ENCODE data around the gene ZNF521.

The ZNF521 gene

DNA sequence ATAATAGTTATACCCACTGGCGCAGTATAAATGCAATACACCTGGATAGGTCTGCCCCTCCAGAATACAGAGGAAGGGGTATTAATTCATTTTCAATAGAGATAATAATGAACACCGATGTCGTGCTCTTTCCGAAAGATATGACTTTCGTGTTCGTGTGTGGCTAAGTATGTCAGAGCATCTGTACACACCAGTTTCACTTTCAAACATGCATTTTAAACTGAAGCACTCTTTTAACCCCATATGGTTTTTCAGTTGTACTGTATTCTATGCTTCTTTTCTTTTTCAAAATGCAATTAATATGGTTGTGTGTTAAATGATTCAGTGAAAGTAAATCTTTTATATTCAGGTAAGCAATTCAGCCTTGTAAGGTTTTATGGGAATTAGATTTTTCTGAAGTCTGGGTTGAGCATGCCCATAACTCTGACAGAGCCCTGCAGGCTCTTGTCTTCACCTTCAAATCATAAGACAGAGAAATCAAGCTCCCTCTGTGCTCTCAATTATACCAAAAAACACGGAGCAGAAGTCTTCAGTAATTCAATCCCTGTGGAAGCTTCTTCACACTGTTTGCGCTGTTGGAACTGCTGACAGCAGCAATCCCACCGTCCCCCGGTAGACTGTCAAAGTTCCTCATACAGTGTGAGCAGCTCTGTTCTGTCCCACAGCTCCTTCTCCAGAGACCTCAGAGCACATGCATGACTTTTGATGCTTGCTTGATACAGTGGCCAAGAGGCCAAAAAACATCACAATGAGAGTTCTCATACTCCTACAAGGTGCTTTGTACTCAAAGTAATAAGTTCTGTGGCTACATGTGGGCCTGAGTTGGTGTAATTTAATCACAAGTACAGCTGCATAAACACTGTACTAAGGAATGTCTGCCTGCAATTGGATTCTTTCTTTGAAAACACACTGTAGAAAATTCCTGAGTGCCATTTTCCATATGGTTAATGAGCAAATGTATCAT, 186.8 kb downstream of the ZNF521 start:
- H3K4me3 ChIP-seq (ENCODE audit: insufficient read depth, low read length, poor library complexity, severe bottlenecking): no peak overlapping the region
- H3K9me2 ChIP-seq (replicated peaks; ENCODE audit: insufficient read depth, low read length): no peaks in the 10 kb centered on the region
- TF ChIP-seq EZH2phosphoT487 (conservative IDR thresholded peaks at IDR 0.05; ENCODE audit: low read length): no peak
- TF ChIP-seq, protein P1, sequence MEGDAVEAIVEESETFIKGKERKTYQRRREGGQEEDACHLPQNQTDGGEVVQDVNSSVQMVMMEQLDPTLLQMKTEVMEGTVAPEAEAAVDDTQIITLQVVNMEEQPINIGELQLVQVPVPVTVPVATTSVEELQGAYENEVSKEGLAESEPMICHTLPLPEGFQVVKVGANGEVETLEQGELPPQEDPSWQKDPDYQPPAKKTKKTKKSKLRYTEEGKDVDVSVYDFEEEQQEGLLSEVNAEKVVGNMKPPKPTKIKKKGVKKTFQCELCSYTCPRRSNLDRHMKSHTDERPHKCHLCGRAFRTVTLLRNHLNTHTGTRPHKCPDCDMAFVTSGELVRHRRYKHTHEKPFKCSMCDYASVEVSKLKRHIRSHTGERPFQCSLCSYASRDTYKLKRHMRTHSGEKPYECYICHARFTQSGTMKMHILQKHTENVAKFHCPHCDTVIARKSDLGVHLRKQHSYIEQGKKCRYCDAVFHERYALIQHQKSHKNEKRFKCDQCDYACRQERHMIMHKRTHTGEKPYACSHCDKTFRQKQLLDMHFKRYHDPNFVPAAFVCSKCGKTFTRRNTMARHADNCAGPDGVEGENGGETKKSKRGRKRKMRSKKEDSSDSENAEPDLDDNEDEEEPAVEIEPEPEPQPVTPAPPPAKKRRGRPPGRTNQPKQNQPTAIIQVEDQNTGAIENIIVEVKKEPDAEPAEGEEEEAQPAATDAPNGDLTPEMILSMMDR (IDR thresholded peaks at IDR 0.05; ENCODE audit: insufficient read depth, low read length, poor library complexity, severe bottlenecking): no peak
- H3K27ac ChIP-seq (ENCODE audit: low read depth, low read length): no peak overlapping the region
- no peaks in the 10 kb centered on the region for H3K9me3 ChIP-seq (ENCODE audit: insufficient read depth, low read length)
- no peaks in the 10 kb centered on the region for H3F3A ChIP-seq (ENCODE audit: insufficient read depth)
- H4K20me1 ChIP-seq (ENCODE audit: low read depth, low read length): no peaks in the 10 kb centered on the region
- no peak overlapping the region for H3K4me2 ChIP-seq (ENCODE audit: low read depth, low read length, poor library complexity, severe bottlenecking)
- no peaks in the 10 kb centered on the region for H3K27me3 ChIP-seq (ENCODE audit: low read length)
- no peaks in the 10 kb centered on the region for H3K36me3 ChIP-seq (ENCODE audit: low read length)
- H2AFZ ChIP-seq (ENCODE audit: low read depth, low read length, severe bottlenecking): no peak overlapping the region
- H3K9ac ChIP-seq (ENCODE audit: low read length): no peak overlapping the region
- H3K79me2 ChIP-seq (ENCODE audit: insufficient read depth, low read length): no peaks in the 10 kb centered on the region

DNA sequence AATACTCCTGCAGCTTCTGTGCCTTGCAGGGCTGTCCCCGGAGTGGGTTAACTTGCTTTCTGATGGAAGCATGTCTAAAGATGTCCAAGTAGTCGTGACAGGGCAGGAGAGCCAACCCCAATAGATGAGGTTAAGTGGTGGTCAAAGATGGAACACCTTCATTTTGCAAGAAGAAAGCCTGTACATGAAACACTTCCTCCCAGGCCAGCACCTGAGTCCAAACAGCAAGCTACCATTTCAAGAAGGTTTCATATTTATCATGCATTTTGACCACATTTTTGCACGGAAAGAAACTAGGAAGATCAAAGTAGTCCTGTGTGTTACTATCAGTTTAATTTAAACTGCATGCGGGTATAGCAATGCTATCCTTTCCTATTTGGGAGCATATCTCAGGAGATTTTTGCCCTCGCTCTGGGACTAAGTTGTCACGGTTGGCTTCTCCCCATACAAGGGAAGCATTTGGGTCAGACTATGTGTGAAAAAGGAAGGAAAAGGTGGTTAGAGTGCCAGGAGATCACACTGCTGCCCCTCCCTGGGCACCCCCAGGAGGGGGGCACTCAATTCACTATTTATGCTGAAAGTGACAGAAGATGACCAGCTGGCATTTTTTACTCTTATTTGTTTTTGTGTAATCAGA, 187.6 kb downstream of the ZNF521 start:
- Histone ChIP-seq H3K9me3 (ENCODE audit: insufficient read depth, low read length) (no peaks in the 10 kb centered on the region), H3K9me2 (replicated peaks; ENCODE audit: insufficient read depth, low read length) (no peaks in the 10 kb centered on the region), H3F3A (ENCODE audit: insufficient read depth) (no peaks in the 10 kb centered on the region), H3K4me2 (ENCODE audit: low read depth, low read length, poor library complexity, severe bottlenecking) (no peak overlapping the region), H2AFZ (ENCODE audit: low read depth, low read length, severe bottlenecking) (no peak overlapping the region), H3K9ac (ENCODE audit: low read length) (no peak overlapping the region), H3K36me3 (ENCODE audit: low read length) (no peaks in the 10 kb centered on the region), H3K4me3 (ENCODE audit: insufficient read depth, low read length, poor library complexity, severe bottlenecking) (no peak overlapping the region), H3K27ac (ENCODE audit: low read depth, low read length) (no peak overlapping the region), H3K27me3 (ENCODE audit: low read length) (no peaks in the 10 kb centered on the region), H3K79me2 (ENCODE audit: insufficient read depth, low read length) (no peaks in the 10 kb centered on the region), H4K20me1 (ENCODE audit: low read depth, low read length) (no peaks in the 10 kb centered on the region)
- TF ChIP-seq, protein P1 (IDR thresholded peaks at IDR 0.05; ENCODE audit: insufficient read depth, low read length, poor library complexity, severe bottlenecking): no peak
- no peak for TF ChIP-seq EZH2phosphoT487 (conservative IDR thresholded peaks at IDR 0.05; ENCODE audit: low read length)

DNA sequence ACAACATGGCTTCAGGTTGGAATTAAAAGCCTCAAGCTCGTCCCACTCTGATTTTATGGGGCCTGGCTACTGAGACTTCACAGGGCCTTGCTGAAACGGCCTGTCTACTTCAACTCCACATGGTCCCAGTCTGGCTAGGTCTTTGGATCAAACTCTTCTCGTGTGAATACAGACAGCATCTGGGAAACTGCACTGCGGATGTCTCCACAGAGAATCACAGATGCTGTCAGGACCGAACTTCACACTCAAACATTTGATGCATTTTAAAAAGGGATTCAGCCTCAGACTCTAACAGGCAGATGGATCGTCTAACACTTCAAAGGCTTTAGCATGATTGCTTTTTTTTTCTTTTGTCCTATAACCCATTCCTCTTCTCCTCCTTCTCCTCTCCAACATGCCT, 198.5 kb downstream of the ZNF521 start:
- Histone ChIP-seq H3F3A (ENCODE audit: insufficient read depth) (no peaks in the 10 kb centered on the region), H3K4me3 (ENCODE audit: insufficient read depth, low read length, poor library complexity, severe bottlenecking) (no peak overlapping the region), H3K9me3 (ENCODE audit: insufficient read depth, low read length) (0 out of 2 replicates have a peak, but pooled peaks cover 6% of the 10 kb centered on the region), H4K20me1 (ENCODE audit: low read depth, low read length) (no peaks in the 10 kb centered on the region), H3K27me3 (ENCODE audit: low read length) (no peaks in the 10 kb centered on the region), H3K4me2 (ENCODE audit: low read depth, low read length, poor library complexity, severe bottlenecking) (no peak overlapping the region), H3K79me2 (ENCODE audit: insufficient read depth, low read length) (no peaks in the 10 kb centered on the region), H3K9me2 (replicated peaks; ENCODE audit: insufficient read depth, low read length) (no peaks in the 10 kb centered on the region), H3K27ac (ENCODE audit: low read depth, low read length) (no peak overlapping the region), H3K9ac (ENCODE audit: low read length) (no peak overlapping the region), H3K36me3 (ENCODE audit: low read length) (no peaks in the 10 kb centered on the region), H2AFZ (ENCODE audit: low read depth, low read length, severe bottlenecking) (no peak overlapping the region)
- TF ChIP-seq EZH2phosphoT487 (conservative IDR thresholded peaks at IDR 0.05; ENCODE audit: low read length): no peak
- TF ChIP-seq, protein P1 (IDR thresholded peaks at IDR 0.05; ENCODE audit: insufficient read depth, low read length, poor library complexity, severe bottlenecking): no peak

Measured in SU-DHL-6 (cell line).